CD4-positive, alpha-beta memory T cell (primary cell): ENCODE measurements around the gene NOTCH3. TPM values are rescaled to one million over a fixed set of nuclear protein-coding genes. Genes with fewer than 3 reads are reported as not detected.

Source experiments
- CTCF ChIA-PET: fragments of 350-600 bp; sonication (Branson Sonifier 250); formaldehyde crosslinking; loops from one replicate; lab custom pipeline; 2021; ENCODE audit warnings: inconsistent platforms; ENCODE audit not compliant: partially characterized antibody; lab: Charles Lee
- POLR2A ChIA-PET: fragments of 350-600 bp; sonication (Branson Sonifier 250); formaldehyde crosslinking; loops from one replicate; lab custom pipeline; 2021; ENCODE audit not compliant: partially characterized antibody; lab: Charles Lee
- DNase-seq, 5 donors: peaks; one replicate each; pipeline versions ENCODE4 v3.0.0 to v3.0.0-alpha.2; 2020 to 2022; ENCODE audit warnings: mixed read lengths in 1 of 5
- H3K27ac ChIP-seq: one replicate; pipeline ENCODE4 v1.7.0; 2013; ENCODE audit warnings: low read depth, low read length
- H3K27me3 ChIP-seq: 2 replicates; pipeline ENCODE4 v1.7.0; 2013; ENCODE audit warnings: mild to moderate bottlenecking, low read length, moderate library complexity; ENCODE audit not compliant: insufficient read depth
- H3K36me3 ChIP-seq: 2 replicates; pipeline ENCODE4 v1.7.0; 2013; ENCODE audit warnings: mild to moderate bottlenecking, low read length, moderate library complexity; ENCODE audit not compliant: insufficient read depth
- H3K4me1 ChIP-seq: 2 replicates; pipeline ENCODE4 v1.7.0; 2013; ENCODE audit warnings: mild to moderate bottlenecking, low read length, moderate library complexity; ENCODE audit not compliant: insufficient read depth
- H3K4me3 ChIP-seq, 2 donors: one replicate each; pipeline ENCODE4 v1.7.0; 2013; ENCODE audit warnings: low read length in 2 of 2, mild to moderate bottlenecking in 1 of 2
- H3K9me3 ChIP-seq, 2 donors: one replicate each; pipeline ENCODE4 v1.7.0; 2013; ENCODE audit warnings: low read length in 2 of 2, control low read depth in 1 of 2; ENCODE audit not compliant: control insufficient read depth in 1 of 2
- H3K27ac Mint-ChIP-seq, 7 donors: one replicate each; pipeline ENCODE4 v1.8.0; 2020 to 2021; ENCODE audit warnings: mixed read lengths in 7 of 7, mild to moderate bottlenecking in 6 of 7, inconsistent platforms in 3 of 7, moderate library complexity in 3 of 7
- H3K27me3 Mint-ChIP-seq, 2 donors: one replicate each; pipeline ENCODE4 v1.8.0; 2020 to 2021; ENCODE audit warnings: mixed read lengths in 2 of 2
- H3K36me3 Mint-ChIP-seq, 2 donors: one replicate each; pipeline ENCODE4 v1.8.0; 2020 to 2021; ENCODE audit warnings: mixed read lengths in 2 of 2, inconsistent platforms in 1 of 2, mild to moderate bottlenecking in 1 of 2
- H3K4me1 Mint-ChIP-seq, 4 donors: one replicate each; pipeline ENCODE4 v1.8.0; 2020 to 2021; ENCODE audit warnings: mixed read lengths in 4 of 4, mild to moderate bottlenecking in 1 of 4
- H3K4me3 Mint-ChIP-seq, 8 donors: one replicate each; pipeline ENCODE4 v1.8.0; 2020 to 2021; ENCODE audit warnings: mixed read lengths in 8 of 8, mild to moderate bottlenecking in 7 of 8, moderate library complexity in 6 of 8, inconsistent platforms in 3 of 8
- H3K9me3 Mint-ChIP-seq, 8 donors: one replicate each; pipeline ENCODE4 v1.8.0; 2020 to 2021; ENCODE audit warnings: mixed read lengths in 8 of 8, mild to moderate bottlenecking in 5 of 8, inconsistent platforms in 3 of 8, moderate library complexity in 1 of 8
- intact Hi-C: fragments of 100-400 bp; cut with micrococcal nuclease; formaldehyde crosslinking; loops from one replicate; pipeline ENCODE4 v1.15.1; 2023
- polyA plus RNA-seq, 2 donors: library from polyadenylated mRNA; unstranded; fragments of 300-500 nt; fragmentation: Illumina TruSeq; gene quantifications; one replicate each; pipeline ENCODE4 v1.2.3, GENCODE V29; 2021
- total RNA-seq, 2 experiments: library from RNA; stranded (reverse); gene quantifications; one replicate each; pipeline ENCODE4 v1.2.3, GENCODE V29; 2021

The NOTCH3 gene
- total and polyA plus RNA-seq, 4 experiments from 2014 or later, result 0.14 to 0.23 TPM; not detected in 2

DNA sequence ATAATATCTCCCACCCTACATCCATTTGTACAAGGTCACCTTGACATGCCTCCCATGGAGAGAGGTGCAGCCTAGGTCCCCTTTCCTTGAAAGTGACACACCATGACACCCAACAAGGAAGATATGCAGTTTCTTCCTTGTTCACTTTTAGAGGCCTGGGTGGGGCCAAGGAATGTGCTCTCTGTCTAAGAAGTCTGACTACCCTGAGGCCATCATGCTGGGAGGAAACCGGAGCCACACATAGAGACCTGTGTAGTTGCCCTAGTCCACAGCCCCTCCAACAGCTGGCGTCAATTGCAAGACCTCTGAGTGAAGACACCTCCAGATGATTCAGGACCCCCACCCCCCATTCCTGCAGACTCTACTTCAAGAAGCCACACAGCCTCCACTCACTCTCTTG, 82.5 kb downstream of the NOTCH3 start:
- Histone ChIP-seq H3K9me3 (no peaks in the 10 kb centered on the region), H3K27me3 (no peaks in the 10 kb centered on the region), H3K4me1 (no peaks in the 10 kb centered on the region), H3K27ac (no peak overlapping the region), H3K36me3 (peaks cover 26% of the 10 kb centered on the region), H3K4me3 (no peak overlapping the region)
- intact Hi-C loops, result no loop called here
- ChIA-PET CTCF (no interaction called here), POLR2A (no interaction called here)
- peak overlapping the region in 1 of 7 donors; percentile 12 for H3K27ac Mint-ChIP-seq
- H3K4me1 Mint-ChIP-seq, result no peaks in the 10 kb centered on the region
- no peak for DNase-seq
- no peaks in the 10 kb centered on the region for H3K27me3 Mint-ChIP-seq
- peaks cover 36 to 53% of the 10 kb centered on the region in 2 donors for H3K36me3 Mint-ChIP-seq
- no peak overlapping the region for H3K4me3 Mint-ChIP-seq
- no peaks in the 10 kb centered on the region for H3K9me3 Mint-ChIP-seq

DNA sequence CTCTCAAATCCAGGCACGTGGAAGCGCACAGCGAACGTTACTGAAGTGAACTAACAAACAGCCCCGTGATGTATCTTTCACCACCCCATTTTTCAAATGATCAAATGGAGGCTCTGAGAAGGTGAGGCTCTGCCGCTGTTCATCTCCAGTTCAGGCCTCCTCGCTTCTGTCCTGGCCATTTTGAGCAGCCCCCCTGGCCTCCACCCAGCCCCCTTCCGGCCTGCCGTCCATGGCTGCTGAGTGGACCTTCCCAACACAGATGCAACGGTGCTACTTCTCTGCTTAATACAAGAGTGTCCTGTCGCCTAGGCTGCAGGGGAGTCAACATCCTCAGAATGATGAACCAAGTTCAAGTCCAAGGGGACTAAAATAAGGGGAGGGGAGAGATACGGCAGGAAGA, 83.9 kb downstream of the NOTCH3 start:
- H3K9me3 Mint-ChIP-seq, result no peaks in the 10 kb centered on the region
- H3K36me3 Mint-ChIP-seq, result peaks cover 36 to 51% of the 10 kb centered on the region in 2 donors
- DNase-seq, result no peak
- H3K4me3 ChIP-seq, result no peak overlapping the region
- H3K27me3 Mint-ChIP-seq, result no peaks in the 10 kb centered on the region
- no peaks in the 10 kb centered on the region for H3K27me3 ChIP-seq
- peaks cover 23% of the 10 kb centered on the region for H3K36me3 ChIP-seq
- no peaks in the 10 kb centered on the region for H3K4me1 ChIP-seq
- ChIA-PET POLR2A (interaction anchor here (1.4 kb wide), 1 partner anchor 9 kb away, joined by 3 read pairs; no protein-coding TSS in a partner anchor), CTCF (no interaction called here)
- no peaks in the 10 kb centered on the region for H3K4me1 Mint-ChIP-seq
- intact Hi-C loops, result no loop called here
- H3K9me3 ChIP-seq, result no peaks in the 10 kb centered on the region
- H3K27ac Mint-ChIP-seq, result no peak overlapping the region
- no peak overlapping the region for H3K4me3 Mint-ChIP-seq
- H3K27ac ChIP-seq, result no peak overlapping the region

DNA sequence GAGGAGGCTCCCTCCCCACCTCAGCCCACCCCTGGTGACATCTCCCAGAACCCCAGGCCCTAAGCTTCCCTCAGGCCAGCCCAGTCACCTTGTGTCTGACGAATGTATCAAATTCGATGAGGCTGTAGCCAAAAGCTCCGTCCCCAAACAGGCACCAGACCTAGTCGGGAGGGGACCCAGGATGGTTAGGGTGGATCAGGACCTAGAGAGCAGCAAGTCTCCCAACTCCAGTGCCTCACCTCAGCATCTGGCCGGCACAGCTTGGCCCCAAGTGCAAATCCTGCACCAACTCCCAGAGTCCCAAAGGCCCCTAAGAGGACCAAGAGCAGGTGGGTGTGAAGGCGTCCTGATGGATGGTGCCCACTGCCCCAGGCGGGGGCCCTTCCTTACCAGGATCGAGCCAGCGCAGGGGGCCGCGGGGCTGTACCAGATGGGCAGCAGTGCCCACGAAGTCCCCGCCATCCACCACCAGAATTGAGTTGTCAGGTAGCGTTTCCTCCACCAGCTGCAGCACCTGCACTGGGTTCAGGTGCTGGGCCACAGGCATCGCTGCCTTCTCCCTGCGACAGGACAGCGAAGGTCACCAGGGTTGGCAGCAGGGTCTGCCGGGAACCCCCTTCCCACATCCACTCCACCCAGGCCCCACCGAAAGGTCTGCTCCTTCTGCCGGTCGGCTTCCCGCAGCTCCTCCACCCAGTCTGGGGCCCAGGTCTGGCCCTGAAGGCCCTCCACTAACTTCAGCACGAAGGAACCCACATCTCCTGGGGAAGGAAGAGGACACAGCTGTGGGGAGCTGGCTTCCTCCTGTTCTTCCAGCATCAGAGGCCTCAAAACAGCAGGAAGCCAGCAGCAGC, 84.8 kb downstream of the NOTCH3 start:
- H3K4me1 ChIP-seq, result no peaks in the 10 kb centered on the region
- CTCF ChIA-PET, result no interaction called here

DNA sequence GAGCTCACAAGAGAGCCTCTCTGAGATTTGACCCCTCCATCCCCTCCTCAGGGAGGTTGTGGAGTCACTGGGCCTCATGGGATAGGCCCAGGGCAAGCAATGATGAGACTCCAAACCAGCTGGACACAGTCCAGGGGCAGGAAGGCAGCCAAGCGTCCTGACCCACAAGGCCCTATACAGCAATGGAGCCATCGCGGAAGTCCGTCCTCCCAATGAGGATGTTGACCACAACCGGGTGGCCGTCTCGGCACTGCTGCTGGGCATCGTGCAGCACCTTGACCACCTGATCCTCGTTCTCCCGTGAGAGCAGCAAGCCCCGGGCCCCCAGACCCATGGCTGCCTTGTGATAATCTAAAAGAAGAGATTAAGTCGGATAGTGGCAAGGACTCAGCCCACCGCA, 85.7 kb downstream of the NOTCH3 start:
- no peak overlapping the region for H3K4me3 ChIP-seq
- Mint-ChIP-seq H3K4me1 (no peaks in the 10 kb centered on the region), H3K4me3 (no peak overlapping the region), H3K27ac (peak overlapping the region in 1 of 7 donors; percentile 7), H3K27me3 (no peaks in the 10 kb centered on the region), H3K36me3 (peaks cover 23 to 37% of the 10 kb centered on the region in 2 donors), H3K9me3 (no peaks in the 10 kb centered on the region)
- ChIA-PET POLR2A (no interaction called here), CTCF (no interaction called here)
- H3K27me3 ChIP-seq, result no peaks in the 10 kb centered on the region
- H3K36me3 ChIP-seq, result peaks cover 19% of the 10 kb centered on the region
- no peak for DNase-seq
- intact Hi-C loops, result no loop called here
- no peak overlapping the region for H3K27ac ChIP-seq
- H3K9me3 ChIP-seq, result no peaks in the 10 kb centered on the region
- no peaks in the 10 kb centered on the region for H3K4me1 ChIP-seq

More for the DNA sequence above, 84.8 kb downstream of the NOTCH3 start:
- no peaks in the 10 kb centered on the region for H3K9me3 ChIP-seq
- peaks cover 23% of the 10 kb centered on the region for H3K36me3 ChIP-seq
- H3K27me3 Mint-ChIP-seq, result no peaks in the 10 kb centered on the region
- peaks cover 30 to 45% of the 10 kb centered on the region in 2 donors for H3K36me3 Mint-ChIP-seq
- POLR2A ChIA-PET, result interaction anchor here (1.4 kb wide), 1 partner anchor 10 kb away, joined by 3 read pairs; no protein-coding TSS in a partner anchor
- H3K27me3 ChIP-seq, result no peaks in the 10 kb centered on the region
- H3K4me3 ChIP-seq, result no peak overlapping the region
- H3K27ac Mint-ChIP-seq, result no peak overlapping the region
- no peak overlapping the region for H3K4me3 Mint-ChIP-seq
- no peak overlapping the region for H3K27ac ChIP-seq
- DNase-seq, result no peak
- intact Hi-C loops, result no loop called here
- H3K4me1 Mint-ChIP-seq, result no peaks in the 10 kb centered on the region
- no peaks in the 10 kb centered on the region for H3K9me3 Mint-ChIP-seq

DNA sequence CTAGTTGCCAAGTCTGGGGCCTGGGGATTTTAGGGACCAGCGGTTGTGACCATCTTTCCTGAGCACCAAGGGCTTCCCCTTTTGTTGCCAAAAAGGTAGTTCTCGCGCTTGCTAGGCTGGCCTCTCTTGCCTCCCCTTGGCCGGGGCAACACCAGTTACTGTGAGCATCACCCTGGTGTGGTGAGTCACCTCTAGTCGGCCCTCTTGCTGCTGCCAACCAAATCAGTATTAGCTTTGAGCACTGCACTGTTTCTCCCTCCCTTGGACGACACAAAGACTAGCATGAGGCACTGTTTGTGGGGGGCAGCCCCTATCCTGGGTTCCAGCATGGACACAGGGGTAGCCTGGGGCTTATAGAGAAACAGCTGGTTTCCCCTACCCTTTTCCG, 86.6 kb downstream of the NOTCH3 start:
- ChIA-PET POLR2A (no interaction called here), CTCF (interaction anchor here (1.1 kb wide), 1 partner anchor 37 kb away, joined by 3 read pairs; no protein-coding TSS in a partner anchor)
- H3K9me3 ChIP-seq, result no peaks in the 10 kb centered on the region
- H3K36me3 ChIP-seq, result peaks cover 15% of the 10 kb centered on the region
- Mint-ChIP-seq H3K36me3 (peaks cover 17 to 29% of the 10 kb centered on the region in 2 donors), H3K4me3 (no peak overlapping the region), H3K27ac (no peak overlapping the region), H3K4me1 (no peaks in the 10 kb centered on the region), H3K9me3 (no peaks in the 10 kb centered on the region), H3K27me3 (no peaks in the 10 kb centered on the region)
- DNase-seq, result no peak
- H3K4me3 ChIP-seq, result no peak overlapping the region
- no peaks in the 10 kb centered on the region for H3K27me3 ChIP-seq
- intact Hi-C loops, result no loop called here
- H3K4me1 ChIP-seq, result no peaks in the 10 kb centered on the region
- H3K27ac ChIP-seq, result no peak overlapping the region

DNA sequence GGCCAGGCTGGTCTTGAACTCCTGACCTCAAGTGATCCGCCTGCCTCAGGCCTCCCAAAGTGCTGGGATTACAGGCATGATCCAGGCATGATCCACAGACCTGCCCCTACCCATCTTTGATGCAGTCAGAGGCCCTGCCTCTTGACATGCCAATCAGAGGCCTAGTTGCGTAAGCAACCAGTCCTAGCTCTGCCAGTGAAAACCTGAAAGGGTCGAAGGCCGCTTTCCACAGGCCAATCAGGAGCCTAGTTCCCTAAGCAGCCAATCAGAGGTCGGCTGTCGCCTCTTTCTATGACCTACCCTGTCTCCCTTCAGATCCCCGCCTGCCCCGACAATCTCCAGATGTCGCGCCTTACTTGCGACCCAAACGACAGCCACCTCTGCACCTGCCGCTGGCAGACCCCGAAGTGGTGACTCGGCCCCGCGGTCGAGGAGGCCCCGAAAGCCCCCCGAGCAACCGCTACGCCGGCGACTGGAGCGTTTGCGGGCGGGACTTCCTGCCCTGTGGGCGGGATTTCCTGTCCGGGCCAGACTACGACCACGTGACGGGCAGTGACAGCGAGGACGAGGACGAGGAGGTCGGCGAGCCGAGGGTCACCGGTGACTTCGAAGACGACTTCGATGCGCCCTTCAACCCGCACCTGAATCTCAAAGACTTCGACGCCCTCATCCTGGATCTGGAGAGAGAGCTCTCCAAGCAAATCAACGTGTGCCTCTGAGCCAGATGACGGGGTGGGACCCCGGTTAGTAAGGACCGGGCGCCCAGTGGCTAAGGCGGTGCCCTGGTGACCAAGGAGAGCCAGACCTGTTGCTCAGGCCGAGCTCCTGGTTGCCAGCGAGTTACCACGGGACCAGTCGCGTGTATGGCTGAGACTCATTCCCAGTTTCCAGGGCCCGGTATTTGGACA, 87.3 kb downstream of the NOTCH3 start:
- Histone ChIP-seq H3K27ac (no peak overlapping the region), H3K9me3 (no peaks in the 10 kb centered on the region), H3K27me3 (no peaks in the 10 kb centered on the region), H3K4me1 (no peaks in the 10 kb centered on the region), H3K4me3 (no peak overlapping the region), H3K36me3 (peaks cover 15% of the 10 kb centered on the region)
- H3K4me3 Mint-ChIP-seq, result no peak overlapping the region
- H3K27ac Mint-ChIP-seq, result peak overlapping the region in 1 of 7 donors; percentile 71
- peaks cover 0 to under 1% of the 10 kb centered on the region in 2 donors for H3K27me3 Mint-ChIP-seq
- POLR2A ChIA-PET, result no interaction called here
- no peaks in the 10 kb centered on the region for H3K9me3 Mint-ChIP-seq
- intact Hi-C loops, result no loop called here
- DNase-seq, result no peak
- CTCF ChIA-PET, result interaction anchor here (1.1 to 1.6 kb wide), 3 partner anchors 12 to 38 kb away, joined by 3 to 5 read pairs (median 3); no protein-coding TSS in a partner anchor
- peaks cover 12 to 22% of the 10 kb centered on the region in 2 donors for H3K36me3 Mint-ChIP-seq
- no peaks in the 10 kb centered on the region for H3K4me1 Mint-ChIP-seq

DNA sequence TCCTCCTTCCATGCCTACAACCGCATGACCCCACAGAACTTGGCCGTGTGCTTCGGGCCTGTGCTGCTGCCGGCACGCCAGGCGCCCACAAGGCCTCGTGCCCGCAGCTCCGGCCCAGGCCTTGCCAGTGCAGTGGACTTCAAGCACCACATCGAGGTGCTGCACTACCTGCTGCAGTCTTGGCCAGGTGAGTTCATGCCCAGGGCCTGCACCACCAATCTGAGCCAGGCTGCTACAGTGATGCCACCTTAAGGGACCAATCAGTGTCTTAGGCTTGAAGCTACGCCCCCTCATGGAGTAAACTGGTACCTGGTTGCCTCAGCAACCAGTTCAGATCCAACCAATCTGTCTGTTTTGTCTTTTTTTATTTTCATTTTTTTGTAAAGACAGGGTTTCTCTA, 88.4 kb downstream of the NOTCH3 start:
- Mint-ChIP-seq H3K9me3 (no peaks in the 10 kb centered on the region), H3K36me3 (peaks cover 5 to 13% of the 10 kb centered on the region in 2 donors), H3K27me3 (peaks cover 0 to 8% of the 10 kb centered on the region in 2 donors), H3K27ac (peak overlapping the region in 3 of 7 donors; percentile 21 to 59 (median 58)), H3K4me1 (peaks cover 0 to 6% (median under 1%) of the 10 kb centered on the region in 4 donors), H3K4me3 (no peak overlapping the region)
- Histone ChIP-seq H3K36me3 (peaks cover 6% of the 10 kb centered on the region), H3K9me3 (no peaks in the 10 kb centered on the region), H3K4me1 (peaks cover 6% of the 10 kb centered on the region), H3K27ac (no peak overlapping the region), H3K4me3 (no peak overlapping the region), H3K27me3 (peaks cover 5% of the 10 kb centered on the region)
- DNase-seq, result no peak
- intact Hi-C loops, result no loop called here
- ChIA-PET POLR2A (no interaction called here), CTCF (interaction anchor here (1.0 to 1.6 kb wide), 3 partner anchors 11 to 21 kb away, joined by 3 to 5 read pairs (median 5); no protein-coding TSS in a partner anchor)
